Measurements from ENCODE around the gene WDR72. TPM values are rescaled to one million over a fixed set of nuclear protein-coding genes. Genes with fewer than 3 reads are reported as not detected.

WDR72 gene
- total and polyA plus RNA-seq, 2 of the 13 experiments (the other 11 are each of a cell fraction or from before 2014, with no cell fraction given), result 0.21 to 0.60 TPM

DNA sequence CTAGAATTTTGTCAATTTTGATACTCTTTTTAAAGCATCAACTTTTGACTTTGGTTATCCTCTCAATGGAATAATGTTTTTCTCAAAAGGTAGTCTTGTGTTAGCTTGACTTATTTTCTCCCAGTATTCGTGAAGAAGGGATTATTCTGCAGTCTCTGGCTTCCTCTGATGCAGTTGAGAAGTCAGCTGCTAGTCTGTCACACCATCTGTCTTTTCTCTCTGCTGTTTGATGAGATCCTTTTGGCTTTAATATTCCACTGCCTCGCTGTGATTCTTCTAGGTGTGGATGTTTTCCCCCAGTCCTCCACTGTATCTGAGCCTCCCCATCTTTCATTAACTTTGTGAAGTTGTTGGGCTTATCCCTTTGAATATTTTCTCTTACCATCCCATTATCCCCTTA, 141.0 kb downstream of the WDR72 start:
- BruUV-seq (replicated peaks), result no TSS peak
- intact Hi-C loops (cut with micrococcal nuclease; ENCODE audit: unreplicated experiment), result no loop called here

DNA sequence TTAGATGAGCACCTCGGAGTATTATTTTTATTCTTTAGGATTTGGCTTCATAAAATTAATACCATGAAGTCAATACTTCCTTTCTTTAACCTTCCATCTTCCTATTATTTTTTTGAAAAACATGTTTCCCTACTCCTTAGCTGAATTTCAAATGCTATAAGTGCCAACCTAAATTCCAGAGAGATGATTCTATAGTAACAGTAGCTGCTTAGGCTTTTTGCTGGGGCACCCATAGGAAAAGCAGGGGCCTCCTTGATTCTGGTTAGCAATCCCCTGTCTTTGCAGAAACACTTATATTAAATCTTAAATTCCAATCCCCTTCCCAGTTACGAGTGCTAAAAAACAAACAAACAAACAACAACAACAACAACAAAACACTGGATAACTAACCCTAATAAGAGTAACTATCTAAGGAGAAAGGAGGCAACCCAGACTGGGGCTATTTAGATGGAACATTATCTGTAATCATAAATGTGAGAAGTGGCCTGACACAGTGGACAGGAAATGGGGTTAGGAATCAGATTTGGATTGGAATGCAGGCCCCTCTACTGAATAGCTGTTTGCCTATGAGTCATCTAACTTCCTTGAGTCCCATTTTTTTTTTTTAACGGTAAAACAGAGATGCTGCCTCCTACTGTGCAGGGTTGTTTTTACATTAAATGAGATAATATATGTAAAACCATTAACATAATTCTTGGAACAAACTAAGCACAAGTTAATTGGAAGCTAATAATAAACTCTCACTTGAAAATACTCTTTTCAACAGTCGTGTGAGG, 148.1 kb downstream of the WDR72 start:
- DNase-seq (ENCODE audit: low spot score) (peak; percentile 21), ATAC-seq (no peak), FAIRE-seq (no peak)
- POLR2A ChIA-PET, result no interaction called here
- peaks cover 14% of the 10 kb centered on the region; the same call in 1 of the 2 replicates for H3K4me1 ChIP-seq (ENCODE audit: insufficient read depth, low read length)
- H3K4me3 ChIP-seq (replicated peaks in 1 of 3; ENCODE audit: insufficient read depth in 1 of 3, low read depth in 2 of 3, low read length in 3 of 3), result no peak overlapping the region
- WGBS (ENCODE audit: low lambda C conversion rate), result 13% methylated on average over 4 of the region's 4 CpGs
- CTCF ChIA-PET (ENCODE audit: low intra/inter-chr PET ratio, low total read pairs), result no interaction called here
- no peak overlapping the region for H3K4me2 ChIP-seq (ENCODE audit: low read depth, low read length)
- TF ChIP-seq ZNF589 (CRISPR knock-in tag; conservative IDR thresholded peaks at IDR 0.05) (no peak), FOSL2 (CRISPR knock-in tag; IDR thresholded peaks at IDR 0.05) (peak; percentile 52)
- in situ Hi-C loops (cut with HindIII; ENCODE audit: extremely low pct_ligation_motif_present, low pct_unique_long_range_greater_than_20kb) (no loop called here), intact Hi-C loops (cut with micrococcal nuclease; ENCODE audit: unreplicated experiment) (no loop called here)
- H3K27me3 ChIP-seq (ENCODE audit: control insufficient read depth in 1 of 2, insufficient read depth in 2 of 2, low read length in 2 of 2), result no peaks in the 10 kb centered on the region
- H3K9me3 ChIP-seq (ENCODE audit: low read length), result no peaks in the 10 kb centered on the region
- no peaks in the 10 kb centered on the region for H3K36me3 ChIP-seq (replicated peaks in 1 of 2; ENCODE audit: control insufficient read depth in 1 of 2, insufficient read depth in 2 of 2, low read length in 2 of 2)
- H3K27ac ChIP-seq (ENCODE audit: extremely low read length, insufficient read depth, low read length), result no peak overlapping the region
- no peaks in the 10 kb centered on the region for H3K79me2 ChIP-seq (ENCODE audit: insufficient read depth, low read length)
- no peak overlapping the region for H3K9ac ChIP-seq (ENCODE audit: insufficient read depth, low read depth, low read length)
- no TSS peak for BruUV-seq (replicated peaks)
- H2AFZ ChIP-seq (ENCODE audit: low read length), result no peak overlapping the region
- no peaks in the 10 kb centered on the region for H4K20me1 ChIP-seq (ENCODE audit: insufficient read depth, low read length)

More for the DNA sequence above, 141.0 kb downstream of the WDR72 start:
- no peaks in the 10 kb centered on the region for H3K36me3 ChIP-seq (replicated peaks in 1 of 2; ENCODE audit: control insufficient read depth in 1 of 2, insufficient read depth in 2 of 2, low read length in 2 of 2)
- no peak overlapping the region for H3K4me3 ChIP-seq (replicated peaks in 1 of 3; ENCODE audit: insufficient read depth in 1 of 3, low read depth in 2 of 3, low read length in 3 of 3)
- H3K4me1 ChIP-seq (ENCODE audit: insufficient read depth, low read length), result no peaks in the 10 kb centered on the region
- DNase-seq (ENCODE audit: low spot score) (no peak), FAIRE-seq (no peak), ATAC-seq (no peak)
- no peaks in the 10 kb centered on the region for H3K79me2 ChIP-seq (ENCODE audit: insufficient read depth, low read length)
- in situ Hi-C loops (cut with HindIII; ENCODE audit: extremely low pct_ligation_motif_present, low pct_unique_long_range_greater_than_20kb), result no loop called here
- no peak overlapping the region for H3K27ac ChIP-seq (ENCODE audit: extremely low read length, insufficient read depth, low read length)
- H3K27me3 ChIP-seq (ENCODE audit: control insufficient read depth in 1 of 2, insufficient read depth in 2 of 2, low read length in 2 of 2), result no peaks in the 10 kb centered on the region
- no peaks in the 10 kb centered on the region for H3K9me3 ChIP-seq (ENCODE audit: low read length)
- no peak overlapping the region for H3K4me2 ChIP-seq (ENCODE audit: low read depth, low read length)
- POLR2A ChIA-PET, result no interaction called here
- H4K20me1 ChIP-seq (ENCODE audit: insufficient read depth, low read length), result no peaks in the 10 kb centered on the region
- H2AFZ ChIP-seq (ENCODE audit: low read length), result no peak overlapping the region
- H3K9ac ChIP-seq (ENCODE audit: insufficient read depth, low read depth, low read length), result no peak overlapping the region
- WGBS (ENCODE audit: low lambda C conversion rate), result 10% methylated on average over 2 of the region's 2 CpGs
- TF ChIP-seq TAF15 (IDR thresholded peaks at IDR 0.05; ENCODE audit: low read depth, low read length, poor library complexity, severe bottlenecking) (no peak), YEATS4 (CRISPR knock-in tag; IDR thresholded peaks at IDR 0.05; ENCODE audit: borderline replicate concordance) (no peak), ZFP36L1 (CRISPR knock-in tag; IDR thresholded peaks at IDR 0.05) (no peak)
- CTCF ChIA-PET (ENCODE audit: low intra/inter-chr PET ratio, low total read pairs), result no interaction called here

Data from HepG2 (cell line).